ENCODE results near the gene SOBP. TPM values are rescaled to one million over a fixed set of nuclear protein-coding genes. Genes with fewer than 3 reads are reported as not detected.

SOBP gene
- total RNA-seq, 3 donors from 2014 or later: 5.6 to 8.2 (median 7.0) TPM

- Histone ChIP-seq H3K9me3 (no peaks in the 10 kb centered on the region), H3K27ac (no peak overlapping the region), H3K27me3 (no peaks in the 10 kb centered on the region), H3K4me3 (no peak overlapping the region), H3K36me3 (no peaks in the 10 kb centered on the region), H3K4me1 (no peaks in the 10 kb centered on the region)
- no peak for DNase-seq (ENCODE audit: low spot score in 2 of 2)
- TF ChIP-seq POLR2A (IDR thresholded peaks at IDR 0.05) (no peak), POLR2AphosphoS5 (IDR thresholded peaks at IDR 0.05) (no peak)
- TF ChIP-seq, protein P1, sequence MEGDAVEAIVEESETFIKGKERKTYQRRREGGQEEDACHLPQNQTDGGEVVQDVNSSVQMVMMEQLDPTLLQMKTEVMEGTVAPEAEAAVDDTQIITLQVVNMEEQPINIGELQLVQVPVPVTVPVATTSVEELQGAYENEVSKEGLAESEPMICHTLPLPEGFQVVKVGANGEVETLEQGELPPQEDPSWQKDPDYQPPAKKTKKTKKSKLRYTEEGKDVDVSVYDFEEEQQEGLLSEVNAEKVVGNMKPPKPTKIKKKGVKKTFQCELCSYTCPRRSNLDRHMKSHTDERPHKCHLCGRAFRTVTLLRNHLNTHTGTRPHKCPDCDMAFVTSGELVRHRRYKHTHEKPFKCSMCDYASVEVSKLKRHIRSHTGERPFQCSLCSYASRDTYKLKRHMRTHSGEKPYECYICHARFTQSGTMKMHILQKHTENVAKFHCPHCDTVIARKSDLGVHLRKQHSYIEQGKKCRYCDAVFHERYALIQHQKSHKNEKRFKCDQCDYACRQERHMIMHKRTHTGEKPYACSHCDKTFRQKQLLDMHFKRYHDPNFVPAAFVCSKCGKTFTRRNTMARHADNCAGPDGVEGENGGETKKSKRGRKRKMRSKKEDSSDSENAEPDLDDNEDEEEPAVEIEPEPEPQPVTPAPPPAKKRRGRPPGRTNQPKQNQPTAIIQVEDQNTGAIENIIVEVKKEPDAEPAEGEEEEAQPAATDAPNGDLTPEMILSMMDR (IDR thresholded peaks at IDR 0.05): no peak
- intact Hi-C loops (cut with DNase I; ENCODE audit: low total_unique reads): no loop called here
Measured at GRCh38 chr6:107539849-107540464, 50.0 kb downstream of the SOBP start.

DNA sequence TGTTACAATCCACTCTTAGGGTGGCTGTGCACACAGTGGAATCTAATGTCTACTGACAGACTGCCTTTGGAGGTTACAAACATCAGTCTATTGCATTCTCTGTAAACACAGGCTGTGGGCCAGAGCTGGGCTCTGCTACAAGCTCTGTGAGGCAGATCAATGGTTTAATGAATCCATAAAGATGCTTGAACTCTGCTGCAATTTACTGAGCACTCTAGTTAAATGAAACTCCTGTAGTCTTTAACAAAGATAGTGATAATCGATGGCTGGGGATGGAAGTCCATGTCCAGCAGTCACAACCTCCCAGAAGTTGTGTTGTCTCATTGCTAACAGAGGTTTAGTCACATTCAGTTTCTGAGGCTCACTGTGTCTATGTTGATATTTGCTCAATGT is 50.5 kb downstream of the SOBP start:
- H3K4me1 ChIP-seq: no peaks in the 10 kb centered on the region
- H3K27ac ChIP-seq: no peak overlapping the region
- TF ChIP-seq, protein P1 (IDR thresholded peaks at IDR 0.05): no peak
- no peak for TF ChIP-seq POLR2AphosphoS5 (IDR thresholded peaks at IDR 0.05)
- no peak for TF ChIP-seq POLR2A (IDR thresholded peaks at IDR 0.05)
- DNase-seq (ENCODE audit: low spot score in 2 of 2): no peak
- intact Hi-C loops (cut with DNase I; ENCODE audit: low total_unique reads): no loop called here
- no peaks in the 10 kb centered on the region for H3K27me3 ChIP-seq
- no peak overlapping the region for H3K4me3 ChIP-seq
- no peaks in the 10 kb centered on the region for H3K36me3 ChIP-seq
- H3K9me3 ChIP-seq: no peaks in the 10 kb centered on the region

DNA sequence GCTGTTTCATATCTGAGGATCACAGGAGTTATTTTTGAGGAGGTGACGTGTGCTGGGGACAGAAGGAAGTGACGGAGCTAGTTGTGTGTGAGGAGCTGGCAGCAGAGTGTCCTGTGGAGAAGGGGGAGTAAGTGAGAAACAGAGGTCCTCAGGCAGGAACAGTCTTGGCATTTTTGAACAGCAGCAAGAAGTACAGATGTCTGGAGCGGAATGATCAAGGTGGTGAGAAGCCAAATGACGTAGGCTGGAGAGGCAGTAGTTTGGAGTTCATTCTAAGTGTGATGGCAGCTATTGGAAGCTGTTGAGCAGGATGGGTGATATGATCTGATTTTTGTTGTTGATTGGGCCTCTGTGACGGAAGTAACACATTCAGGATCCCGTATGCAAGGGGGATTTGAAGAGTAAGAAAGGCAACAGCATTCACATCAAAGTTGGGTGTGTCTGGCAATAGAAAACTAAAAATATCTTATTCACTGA is 52.3 kb downstream of the SOBP start:
- no peaks in the 10 kb centered on the region for H3K36me3 ChIP-seq
- TF ChIP-seq POLR2AphosphoS5 (IDR thresholded peaks at IDR 0.05) (no peak), POLR2A (IDR thresholded peaks at IDR 0.05) (no peak)
- TF ChIP-seq, protein P1 (IDR thresholded peaks at IDR 0.05): no peak
- H3K27ac ChIP-seq: no peak overlapping the region
- no peaks in the 10 kb centered on the region for H3K27me3 ChIP-seq
- no peak overlapping the region for H3K4me3 ChIP-seq
- intact Hi-C loops (cut with DNase I; ENCODE audit: low total_unique reads): no loop called here
- H3K9me3 ChIP-seq: no peaks in the 10 kb centered on the region
- DNase-seq (ENCODE audit: low spot score in 2 of 2): no peak
- no peaks in the 10 kb centered on the region for H3K4me1 ChIP-seq

GRCh38 chr6:107543088-107543487 is 53.2 kb downstream of the SOBP start:
- H3K27me3 ChIP-seq: no peaks in the 10 kb centered on the region
- no peaks in the 10 kb centered on the region for H3K9me3 ChIP-seq
- H3K36me3 ChIP-seq: no peaks in the 10 kb centered on the region
- TF ChIP-seq, protein P1 (IDR thresholded peaks at IDR 0.05): no peak
- no peak for TF ChIP-seq POLR2A (IDR thresholded peaks at IDR 0.05)
- no peak for TF ChIP-seq POLR2AphosphoS5 (IDR thresholded peaks at IDR 0.05)
- no peak for DNase-seq (ENCODE audit: low spot score in 2 of 2)
- intact Hi-C loops (cut with DNase I; ENCODE audit: low total_unique reads): no loop called here
- no peak overlapping the region for H3K4me3 ChIP-seq
- H3K27ac ChIP-seq: no peak overlapping the region
- H3K4me1 ChIP-seq: no peaks in the 10 kb centered on the region

DNA sequence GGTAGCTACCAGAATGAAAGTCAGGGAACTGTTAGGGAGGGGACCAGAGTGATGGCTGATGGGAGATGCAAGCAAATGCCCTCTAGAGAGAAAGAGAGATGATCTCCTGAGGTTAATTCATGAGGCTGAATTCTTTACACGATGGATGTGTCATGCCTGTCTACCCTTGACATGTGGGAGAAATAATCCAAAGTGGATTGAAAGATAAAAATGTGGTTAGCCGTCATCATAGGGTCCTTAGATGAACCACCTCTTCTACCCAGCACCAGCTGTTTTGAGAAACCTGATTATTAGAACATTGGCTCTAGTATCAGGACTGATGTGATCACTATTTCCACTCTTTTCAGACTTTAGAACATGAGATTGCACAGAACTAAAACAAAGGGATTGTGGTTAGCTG is 53.6 kb downstream of the SOBP start:
- no peak overlapping the region for H3K27ac ChIP-seq
- no peak for TF ChIP-seq POLR2A (IDR thresholded peaks at IDR 0.05)
- TF ChIP-seq, protein P1 (IDR thresholded peaks at IDR 0.05): no peak
- no peak for TF ChIP-seq POLR2AphosphoS5 (IDR thresholded peaks at IDR 0.05)
- no peaks in the 10 kb centered on the region for H3K4me1 ChIP-seq
- intact Hi-C loops (cut with DNase I; ENCODE audit: low total_unique reads): no loop called here
- no peaks in the 10 kb centered on the region for H3K36me3 ChIP-seq
- H3K4me3 ChIP-seq: no peak overlapping the region
- no peaks in the 10 kb centered on the region for H3K9me3 ChIP-seq
- DNase-seq (ENCODE audit: low spot score in 2 of 2): no peak
- H3K27me3 ChIP-seq: no peaks in the 10 kb centered on the region

All from breast epithelium (tissue), 4 donors.